H1 (cell line): Measurements from ENCODE around the gene HBS1L. TPM values are rescaled to one million over a fixed set of nuclear protein-coding genes. Genes with fewer than 3 reads are reported as not detected.

Source experiments
- CTCF ChIA-PET: fragments of 300-600 bp; sonication (Branson Sonifier 250); formaldehyde crosslinking; loops from one replicate; lab custom pipeline; 2021; ENCODE audit not compliant: partially characterized antibody; lab: Charles Lee
- POLR2A ChIA-PET: fragments of 300-600 bp; sonication (Branson Sonifier 250); formaldehyde crosslinking; loops from one replicate; lab custom pipeline; 2021; ENCODE audit warnings: inconsistent platforms; ENCODE audit not compliant: partially characterized antibody; lab: Charles Lee
- DNase-seq, 2 experiments: peaks; one replicate each; pipeline versions ENCODE4 v3.0.0 to v3.0.0-alpha.2; 2010 to 2022; ENCODE audit warnings: low spot score in 2 of 2, low read depth in 1 of 2, mixed read lengths in 1 of 2
- FAIRE-seq: peaks from 2 replicates; lab custom pipeline; 2011; peaks lifted over from hg19 to GRCh38; lab: Jason Lieb, UNC
- H2AFZ ChIP-seq: 2 replicates; pipeline ENCODE4 v1.8.1; 2012; ENCODE audit warnings: low read length, inconsistent platforms
- H2AK5ac ChIP-seq: 2 replicates; pipeline ENCODE4 v1.6.1; 2013; ENCODE audit warnings: low read depth, low read length
- H2BK120ac ChIP-seq: replicated peaks from 2 replicates; pipeline ENCODE3; 2013; ENCODE audit warnings: low read depth, low read length, inconsistent platforms
- H2BK12ac ChIP-seq: 2 replicates; pipeline ENCODE4 v1.6.1; 2013; ENCODE audit warnings: low read depth, low read length
- H2BK15ac ChIP-seq: 2 replicates; pipeline ENCODE4 v1.6.1; 2013; ENCODE audit warnings: low read length
- H2BK20ac ChIP-seq: 2 replicates; pipeline ENCODE4 v1.6.1; 2013; ENCODE audit warnings: low read length
- H2BK5ac ChIP-seq: 2 replicates; pipeline ENCODE4 v1.6.1; 2013; ENCODE audit warnings: low read depth, low read length
- H3K14ac ChIP-seq: 2 replicates; pipeline ENCODE4 v1.6.1; 2013; ENCODE audit warnings: inconsistent platforms; ENCODE audit not compliant: insufficient read length
- H3K18ac ChIP-seq: 2 replicates; pipeline ENCODE4 v1.6.1; 2013; ENCODE audit warnings: low read length; ENCODE audit errors: extremely low read depth
- H3K23ac ChIP-seq: 2 replicates; pipeline ENCODE4 v1.6.1; 2013; ENCODE audit warnings: inconsistent platforms; ENCODE audit not compliant: insufficient read length
- H3K23me2 ChIP-seq: 2 replicates; pipeline ENCODE4 v1.6.1; 2013; ENCODE audit warnings: low read depth, low read length
- H3K27ac ChIP-seq: 2 replicates; pipeline ENCODE4 v1.6.1; 2011; ENCODE audit warnings: low read depth, low read length, inconsistent platforms
- H3K27me3 ChIP-seq, 4 experiments: replicated peaks in 1 of 4; 1 replicate in 1 of 4; 2 replicates in 3 of 4; pipeline versions ENCODE4 v1.6.1 to v1.8.1; 2011 to 2013; ENCODE audit warnings: low read length in 3 of 4, mild to moderate bottlenecking in 3 of 4, inconsistent platforms in 2 of 4, mixed read lengths in 2 of 4, moderate library complexity in 1 of 4; ENCODE audit not compliant: control insufficient read depth in 3 of 4, insufficient read depth in 3 of 4; ENCODE audit errors: extremely low read depth in 1 of 4
- H3K36me3 ChIP-seq, 4 experiments: 2 replicates each; pipeline versions ENCODE4 v1.6.1 to v1.8.1; 2011 to 2013; ENCODE audit warnings: mild to moderate bottlenecking in 4 of 4, low read length in 3 of 4, moderate library complexity in 2 of 4, control low read depth in 1 of 4, inconsistent platforms in 1 of 4; ENCODE audit not compliant: insufficient read depth in 4 of 4, control insufficient read depth in 2 of 4
- H3K4ac ChIP-seq: replicated peaks from 2 replicates; pipeline ENCODE3; 2013; ENCODE audit warnings: low read length, low read depth, mixed read lengths, inconsistent platforms; ENCODE audit not compliant: insufficient read length
- H3K4me1 ChIP-seq, 4 experiments: replicated peaks in 1 of 4; 1 replicate in 1 of 4; 2 replicates in 3 of 4; pipeline versions ENCODE4 v1.6.1 to v1.8.1; 2011 to 2013; ENCODE audit warnings: low read length in 3 of 4, inconsistent platforms in 2 of 4, mixed read lengths in 1 of 4; ENCODE audit not compliant: insufficient read depth in 4 of 4, control insufficient read depth in 3 of 4
- H3K4me2 ChIP-seq, 2 experiments: 2 replicates each; pipeline versions ENCODE4 v1.6.1 to v1.8.1; 2011 to 2013; ENCODE audit warnings: low read depth in 2 of 2, low read length in 2 of 2, control low read depth in 1 of 2, inconsistent platforms in 1 of 2, mild to moderate bottlenecking in 1 of 2; ENCODE audit not compliant: insufficient read depth in 1 of 2
- H3K4me3 ChIP-seq, 4 experiments: fragments of 200-600, 300-600 bp in 1 of 4; sonication (generic), shearing (Covaris generic), sonication (Bioruptor Twin) in 1 of 4; 2 replicates each; pipeline versions ENCODE4 v1.5.1 to v1.8.1; 2011 to 2016; ENCODE audit warnings: low read length in 4 of 4, low read depth in 3 of 4, control low read depth in 2 of 4, inconsistent platforms in 2 of 4, mild to moderate bottlenecking in 2 of 4, mixed read lengths in 1 of 4, moderate library complexity in 1 of 4; ENCODE audit not compliant: insufficient read depth in 2 of 4; ENCODE audit errors: extremely low read depth in 1 of 4
- H3K56ac ChIP-seq: replicated peaks from 2 replicates; pipeline ENCODE3; 2013; ENCODE audit warnings: low read depth, mild to moderate bottlenecking, mixed read lengths, low read length, inconsistent platforms; ENCODE audit not compliant: insufficient read length
- H3K79me1 ChIP-seq: 2 replicates; pipeline ENCODE4 v1.6.1; 2013; ENCODE audit warnings: low read depth, low read length, control low read depth
- H3K79me2 ChIP-seq, 2 experiments: 2 replicates each; pipeline versions ENCODE4 v1.6.1 to v1.8.1; 2012 to 2013; ENCODE audit warnings: low read length in 2 of 2, mild to moderate bottlenecking in 2 of 2, inconsistent platforms in 1 of 2; ENCODE audit not compliant: insufficient read depth in 2 of 2, control insufficient read depth in 1 of 2
- H3K9ac ChIP-seq, 4 experiments: replicated peaks in 1 of 4; 1 replicate in 1 of 4; 2 replicates in 3 of 4; pipeline versions ENCODE4 v1.6.1 to v1.8.1; 2011 to 2013; ENCODE audit warnings: low read depth in 3 of 4, low read length in 3 of 4, control low read depth in 2 of 4, mild to moderate bottlenecking in 2 of 4, moderate library complexity in 2 of 4, inconsistent platforms in 1 of 4; ENCODE audit errors: extremely low read depth in 1 of 4
- H3K9me3 ChIP-seq, 2 experiments: 2 replicates each; pipeline versions ENCODE4 v1.6.1 to v1.8.1; 2012 to 2013; ENCODE audit warnings: mild to moderate bottlenecking in 2 of 2, moderate library complexity in 2 of 2, control low read depth in 1 of 2, inconsistent platforms in 1 of 2, low read depth in 1 of 2, low read length in 1 of 2, mixed read lengths in 1 of 2; ENCODE audit not compliant: insufficient read depth in 2 of 2
- H4K20me1 ChIP-seq, 2 experiments: replicated peaks in 1 of 2; 2 replicates each; pipeline versions ENCODE3 to v1.8.1; 2011 to 2013; ENCODE audit warnings: inconsistent platforms in 2 of 2, low read length in 2 of 2, mild to moderate bottlenecking in 1 of 2; ENCODE audit not compliant: insufficient read depth in 2 of 2, control insufficient read depth in 1 of 2
- H4K5ac ChIP-seq: 2 replicates; pipeline ENCODE4 v1.6.1; 2013; ENCODE audit warnings: low read length, low read depth, mixed read lengths, inconsistent platforms; ENCODE audit not compliant: insufficient read length
- H4K8ac ChIP-seq: 2 replicates; pipeline ENCODE4 v1.8.0; 2013; ENCODE audit warnings: mild to moderate bottlenecking, moderate library complexity, low read length, inconsistent platforms; ENCODE audit not compliant: insufficient read depth; ENCODE audit errors: extremely low read depth
- H4K91ac ChIP-seq: replicated peaks from 2 replicates; pipeline ENCODE3; 2013; ENCODE audit warnings: low read length, mixed read lengths, inconsistent platforms; ENCODE audit not compliant: insufficient read length
- ASH2L ChIP-seq: fragments of 200-600, 300-600 bp; sonication (generic); IDR thresholded peaks from one replicate; pipeline ENCODE4 v1.7.1; 2017; ENCODE audit warnings: low read length
- CHD2 ChIP-seq: IDR thresholded peaks from 2 replicates; pipeline ENCODE4 v1.6.1; 2012; ENCODE audit warnings: low read length, improper control_type of control experiment
- HDAC6 ChIP-seq: IDR thresholded peaks from one replicate; pipeline ENCODE4 v1.7.1; 2012; ENCODE audit warnings: low read depth, mild to moderate bottlenecking, inconsistent platforms, low read length, moderate library complexity
- JUN ChIP-seq: IDR thresholded peaks from 2 replicates; pipeline ENCODE4 v1.6.1; 2011; ENCODE audit warnings: low read depth, mild to moderate bottlenecking, improper control_type of control experiment, low read length
- SAP30 ChIP-seq: fragments of 300-600 bp; sonication (generic); IDR thresholded peaks from 2 replicates; pipeline ENCODE4 v1.7.1; 2012; ENCODE audit warnings: low read length, moderate library complexity, mild to moderate bottlenecking, inconsistent platforms; ENCODE audit not compliant: insufficient read depth, insufficient replicate concordance
- SIN3A ChIP-seq, 2 experiments: IDR thresholded peaks in 1 of 2; conservative IDR thresholded peaks in 1 of 2; 2 replicates each; pipeline ENCODE4 v1.6.1; 2011 to 2012; ENCODE audit warnings: low read length in 2 of 2, improper control_type of control experiment in 1 of 2, low read depth in 1 of 2, mild to moderate bottlenecking in 1 of 2
- SP1 ChIP-seq: IDR thresholded peaks from 2 replicates; pipeline ENCODE4 v1.6.1; 2011; ENCODE audit warnings: low read depth, low read length
- SRF ChIP-seq: IDR thresholded peaks from 2 replicates; pipeline ENCODE4 v1.6.1; 2011; ENCODE audit warnings: mild to moderate bottlenecking, low read depth, low read length, moderate library complexity
- SUZ12 ChIP-seq: fragments of 200-600 bp; sonication (generic); IDR thresholded peaks from 2 replicates; pipeline ENCODE4 v1.6.1; 2012; ENCODE audit warnings: mild to moderate bottlenecking, inconsistent platforms, low read length, moderate library complexity, mixed read lengths
- ZNF274 ChIP-seq: IDR thresholded peaks from 2 replicates; pipeline ENCODE4 v1.7.0; 2012; ENCODE audit warnings: low read length, borderline replicate concordance; ENCODE audit errors: extremely low read depth
- whole genome bisulfite sequencing, 2 experiments: shearing (Covaris generic) in 1 of 2; methylation state at CpG; one replicate each; pipeline versions ENCODE4 v1.1.6 to v1.1.7; 2013 to 2015; ENCODE audit warnings: low lambda C conversion rate in 2 of 2, mixed read lengths in 2 of 2, inconsistent platforms in 1 of 2, low coverage in 1 of 2, missing lambda C conversion rate in 1 of 2; ENCODE audit not compliant: insufficient replicate concordance in 2 of 2, insufficient coverage in 1 of 2, insufficient read length in 1 of 2; ENCODE audit errors: extremely low coverage in 1 of 2, missing lambda C conversion rate in 1 of 2; 5-methylcytosine and 5-hydroxymethylcytosine counted together
- polyA plus RNA-seq, 7 experiments: library from polyadenylated mRNA; depleted of rRNA in 3 of 7; stranded (reverse) in 5 of 7; unstranded in 2 of 7; fragments of >200 nt in 5 of 7; fragments of 200-250 nt in 2 of 7; gene quantifications; 1 replicate in 5 of 7; 2 replicates in 1 of 7; 4 replicates in 1 of 7; pipeline versions ENCODE4 v1.2.1 to v1.2.3, GENCODE V29; 2011 to 2013; ENCODE audit warnings: missing spikeins in 2 of 7, mixed read lengths in 2 of 7
- total RNA-seq: library from RNA; stranded (reverse); fragmentation: NEBNext Ultra II Directional; extraction: Animal tissue kit (Norgen Biotek cat#: 25700); gene quantifications from 2 replicates; pipeline ENCODE4 v1.2.1, GENCODE V29; 2021
- TF ChIP-seq, protein P1 (sequence below): IDR thresholded peaks from 2 replicates; pipeline ENCODE4 v1.6.1; 2011; ENCODE audit warnings: low read length, improper control_type of control experiment

The HBS1L gene
- total and polyA plus RNA-seq, 2 of the 8 experiments (the other 6 are each of a cell fraction or from before 2014, with no cell fraction given): 28.1 to 97.1 TPM

DNA sequence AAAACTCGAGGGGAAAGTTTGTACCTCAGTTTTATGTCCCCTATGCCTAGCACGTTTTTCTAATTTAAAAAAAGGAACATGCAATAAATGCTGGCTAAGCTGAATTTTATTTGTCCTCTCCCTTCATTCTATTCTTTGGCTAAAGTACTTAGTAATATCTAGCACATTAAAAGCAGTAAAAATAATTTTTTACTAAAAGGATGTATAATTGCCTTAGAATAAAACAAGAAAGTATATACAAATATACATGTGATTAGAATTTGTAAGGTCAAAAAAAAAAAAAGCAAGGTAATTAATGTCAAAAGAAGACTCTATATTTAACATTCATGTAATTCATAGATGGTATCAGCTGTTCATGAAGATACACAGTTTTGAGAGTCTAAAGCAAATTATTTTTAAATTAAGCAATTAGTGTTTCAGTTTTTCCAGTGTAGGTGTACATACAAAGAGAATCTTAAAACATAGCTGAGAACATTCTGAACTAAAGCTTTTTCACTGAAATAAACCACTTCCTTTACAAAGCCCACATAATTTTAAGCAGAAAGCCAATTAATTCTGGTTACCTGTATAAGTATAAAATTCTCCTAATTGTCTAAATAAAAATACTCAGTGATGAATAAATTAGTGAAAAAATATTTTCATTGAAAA is 32.4 kb downstream of the HBS1L start:
- H2BK120ac ChIP-seq: no peak overlapping the region
- no peaks in the 10 kb centered on the region for H3K9me3 ChIP-seq
- no peak overlapping the region for H3K27ac ChIP-seq
- H2AK5ac ChIP-seq: no peak overlapping the region
- no peak overlapping the region for H4K8ac ChIP-seq
- H2BK5ac ChIP-seq: no peak overlapping the region
- H3K23me2 ChIP-seq: no peaks in the 10 kb centered on the region
- WGBS, 2 experiments: 72% methylated on average over 2 of the region's 2 CpGs; no CpG with 5 or more reads in 1 of the 2 experiments
- no peak for DNase-seq
- no peak overlapping the region for H3K9ac ChIP-seq
- H2BK15ac ChIP-seq: no peak overlapping the region
- H3K79me1 ChIP-seq: no peaks in the 10 kb centered on the region
- H3K23ac ChIP-seq: no peak overlapping the region
- no peak overlapping the region for H2BK12ac ChIP-seq
- H2BK20ac ChIP-seq: no peak overlapping the region
- no peaks in the 10 kb centered on the region for H4K20me1 ChIP-seq
- no peak overlapping the region for H3K18ac ChIP-seq
- H3K4me2 ChIP-seq: no peak overlapping the region
- ChIA-PET CTCF (interaction anchor here (0.6 to 1.5 kb wide), 3 partner anchors 19 to 417 kb away, joined by 3 to 5 read pairs (median 5); no protein-coding TSS in a partner anchor), POLR2A (no interaction called here)
- no peak for FAIRE-seq
- peaks cover 0 to 10% of the 10 kb centered on the region in 2 experiments; a peak in 2 of 4 replicates for H3K79me2 ChIP-seq
- H3K4ac ChIP-seq: no peak overlapping the region
- no peak overlapping the region for H3K56ac ChIP-seq
- peaks cover 0 to 5% (median 2%) of the 10 kb centered on the region in 4 experiments; a peak in 3 of 7 replicates for H3K4me1 ChIP-seq
- H4K5ac ChIP-seq: no peak overlapping the region
- no peak overlapping the region for H3K4me3 ChIP-seq
- no peaks in the 10 kb centered on the region for H3K36me3 ChIP-seq
- H4K91ac ChIP-seq: no peak overlapping the region
- no peaks in the 10 kb centered on the region for H3K27me3 ChIP-seq
- no peak overlapping the region for H2AFZ ChIP-seq
- H3K14ac ChIP-seq: no peak overlapping the region
- no peak for TF ChIP-seq HDAC6
- no peak for TF ChIP-seq SRF
- TF ChIP-seq SAP30: no peak
- TF ChIP-seq, protein P1, sequence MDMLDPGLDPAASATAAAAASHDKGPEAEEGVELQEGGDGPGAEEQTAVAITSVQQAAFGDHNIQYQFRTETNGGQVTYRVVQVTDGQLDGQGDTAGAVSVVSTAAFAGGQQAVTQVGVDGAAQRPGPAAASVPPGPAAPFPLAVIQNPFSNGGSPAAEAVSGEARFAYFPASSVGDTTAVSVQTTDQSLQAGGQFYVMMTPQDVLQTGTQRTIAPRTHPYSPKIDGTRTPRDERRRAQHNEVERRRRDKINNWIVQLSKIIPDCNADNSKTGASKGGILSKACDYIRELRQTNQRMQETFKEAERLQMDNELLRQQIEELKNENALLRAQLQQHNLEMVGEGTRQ: no peak
- TF ChIP-seq SUZ12: no peak
- TF ChIP-seq CHD2: no peak
- TF ChIP-seq SP1: no peak
- no peak for TF ChIP-seq SIN3A (conservative IDR thresholded peaks at IDR 0.05 in 1 of 2, IDR thresholded peaks at IDR 0.05 in 1 of 2; ENCODE audit: low read depth in 1 of 2, low read length in 2 of 2)
- no peak for TF ChIP-seq ZNF274
- no peak for TF ChIP-seq JUN
- no peak for TF ChIP-seq ASH2L
